H1 (cell line): Measurements from ENCODE around the gene XAB2. TPM values are rescaled to one million over a fixed set of nuclear protein-coding genes. Genes with fewer than 3 reads are reported as not detected.

ENCODE experiments used
- CTCF ChIA-PET: fragments of 300-600 bp; sonication (Branson Sonifier 250); formaldehyde crosslinking; loops from one replicate; lab custom pipeline; 2021; ENCODE audit not compliant: partially characterized antibody; lab: Charles Lee
- POLR2A ChIA-PET: fragments of 300-600 bp; sonication (Branson Sonifier 250); formaldehyde crosslinking; loops from one replicate; lab custom pipeline; 2021; ENCODE audit warnings: inconsistent platforms; ENCODE audit not compliant: partially characterized antibody; lab: Charles Lee
- DNase-seq, 2 experiments: peaks; one replicate each; pipeline versions ENCODE4 v3.0.0 to v3.0.0-alpha.2; 2010 to 2022; ENCODE audit warnings: low spot score in 2 of 2, low read depth in 1 of 2, mixed read lengths in 1 of 2
- FAIRE-seq: peaks from 2 replicates; lab custom pipeline; 2011; peaks lifted over from hg19 to GRCh38; lab: Jason Lieb, UNC
- H2AFZ ChIP-seq: 2 replicates; pipeline ENCODE4 v1.8.1; 2012; ENCODE audit warnings: low read length, inconsistent platforms
- H2AK5ac ChIP-seq: 2 replicates; pipeline ENCODE4 v1.6.1; 2013; ENCODE audit warnings: low read depth, low read length
- H2BK120ac ChIP-seq: replicated peaks from 2 replicates; pipeline ENCODE3; 2013; ENCODE audit warnings: low read depth, low read length, inconsistent platforms
- H2BK12ac ChIP-seq: 2 replicates; pipeline ENCODE4 v1.6.1; 2013; ENCODE audit warnings: low read depth, low read length
- H2BK15ac ChIP-seq: 2 replicates; pipeline ENCODE4 v1.6.1; 2013; ENCODE audit warnings: low read length
- H2BK20ac ChIP-seq: 2 replicates; pipeline ENCODE4 v1.6.1; 2013; ENCODE audit warnings: low read length
- H2BK5ac ChIP-seq: 2 replicates; pipeline ENCODE4 v1.6.1; 2013; ENCODE audit warnings: low read depth, low read length
- H3K14ac ChIP-seq: 2 replicates; pipeline ENCODE4 v1.6.1; 2013; ENCODE audit warnings: inconsistent platforms; ENCODE audit not compliant: insufficient read length
- H3K18ac ChIP-seq: 2 replicates; pipeline ENCODE4 v1.6.1; 2013; ENCODE audit warnings: low read length; ENCODE audit errors: extremely low read depth
- H3K23ac ChIP-seq: 2 replicates; pipeline ENCODE4 v1.6.1; 2013; ENCODE audit warnings: inconsistent platforms; ENCODE audit not compliant: insufficient read length
- H3K23me2 ChIP-seq: 2 replicates; pipeline ENCODE4 v1.6.1; 2013; ENCODE audit warnings: low read depth, low read length
- H3K27ac ChIP-seq: 2 replicates; pipeline ENCODE4 v1.6.1; 2011; ENCODE audit warnings: low read depth, low read length, inconsistent platforms
- H3K27me3 ChIP-seq, 4 experiments: replicated peaks in 1 of 4; 1 replicate in 1 of 4; 2 replicates in 3 of 4; pipeline versions ENCODE4 v1.6.1 to v1.8.1; 2011 to 2013; ENCODE audit warnings: low read length in 3 of 4, mild to moderate bottlenecking in 3 of 4, inconsistent platforms in 2 of 4, mixed read lengths in 2 of 4, moderate library complexity in 1 of 4; ENCODE audit not compliant: control insufficient read depth in 3 of 4, insufficient read depth in 3 of 4; ENCODE audit errors: extremely low read depth in 1 of 4
- H3K36me3 ChIP-seq, 4 experiments: 2 replicates each; pipeline versions ENCODE4 v1.6.1 to v1.8.1; 2011 to 2013; ENCODE audit warnings: mild to moderate bottlenecking in 4 of 4, low read length in 3 of 4, moderate library complexity in 2 of 4, control low read depth in 1 of 4, inconsistent platforms in 1 of 4; ENCODE audit not compliant: insufficient read depth in 4 of 4, control insufficient read depth in 2 of 4
- H3K4ac ChIP-seq: replicated peaks from 2 replicates; pipeline ENCODE3; 2013; ENCODE audit warnings: low read length, low read depth, mixed read lengths, inconsistent platforms; ENCODE audit not compliant: insufficient read length
- H3K4me1 ChIP-seq, 4 experiments: replicated peaks in 1 of 4; 1 replicate in 1 of 4; 2 replicates in 3 of 4; pipeline versions ENCODE4 v1.6.1 to v1.8.1; 2011 to 2013; ENCODE audit warnings: low read length in 3 of 4, inconsistent platforms in 2 of 4, mixed read lengths in 1 of 4; ENCODE audit not compliant: insufficient read depth in 4 of 4, control insufficient read depth in 3 of 4
- H3K4me2 ChIP-seq, 2 experiments: 2 replicates each; pipeline versions ENCODE4 v1.6.1 to v1.8.1; 2011 to 2013; ENCODE audit warnings: low read depth in 2 of 2, low read length in 2 of 2, control low read depth in 1 of 2, inconsistent platforms in 1 of 2, mild to moderate bottlenecking in 1 of 2; ENCODE audit not compliant: insufficient read depth in 1 of 2
- H3K4me3 ChIP-seq, 4 experiments: fragments of 200-600, 300-600 bp in 1 of 4; sonication (generic), shearing (Covaris generic), sonication (Bioruptor Twin) in 1 of 4; 2 replicates each; pipeline versions ENCODE4 v1.5.1 to v1.8.1; 2011 to 2016; ENCODE audit warnings: low read length in 4 of 4, low read depth in 3 of 4, control low read depth in 2 of 4, inconsistent platforms in 2 of 4, mild to moderate bottlenecking in 2 of 4, mixed read lengths in 1 of 4, moderate library complexity in 1 of 4; ENCODE audit not compliant: insufficient read depth in 2 of 4; ENCODE audit errors: extremely low read depth in 1 of 4
- H3K56ac ChIP-seq: replicated peaks from 2 replicates; pipeline ENCODE3; 2013; ENCODE audit warnings: low read depth, mild to moderate bottlenecking, mixed read lengths, low read length, inconsistent platforms; ENCODE audit not compliant: insufficient read length
- H3K79me1 ChIP-seq: 2 replicates; pipeline ENCODE4 v1.6.1; 2013; ENCODE audit warnings: low read depth, low read length, control low read depth
- H3K79me2 ChIP-seq, 2 experiments: 2 replicates each; pipeline versions ENCODE4 v1.6.1 to v1.8.1; 2012 to 2013; ENCODE audit warnings: low read length in 2 of 2, mild to moderate bottlenecking in 2 of 2, inconsistent platforms in 1 of 2; ENCODE audit not compliant: insufficient read depth in 2 of 2, control insufficient read depth in 1 of 2
- H3K9ac ChIP-seq, 4 experiments: replicated peaks in 1 of 4; 1 replicate in 1 of 4; 2 replicates in 3 of 4; pipeline versions ENCODE4 v1.6.1 to v1.8.1; 2011 to 2013; ENCODE audit warnings: low read depth in 3 of 4, low read length in 3 of 4, control low read depth in 2 of 4, mild to moderate bottlenecking in 2 of 4, moderate library complexity in 2 of 4, inconsistent platforms in 1 of 4; ENCODE audit errors: extremely low read depth in 1 of 4
- H3K9me3 ChIP-seq, 2 experiments: 2 replicates each; pipeline versions ENCODE4 v1.6.1 to v1.8.1; 2012 to 2013; ENCODE audit warnings: mild to moderate bottlenecking in 2 of 2, moderate library complexity in 2 of 2, control low read depth in 1 of 2, inconsistent platforms in 1 of 2, low read depth in 1 of 2, low read length in 1 of 2, mixed read lengths in 1 of 2; ENCODE audit not compliant: insufficient read depth in 2 of 2
- H4K20me1 ChIP-seq, 2 experiments: replicated peaks in 1 of 2; 2 replicates each; pipeline versions ENCODE3 to v1.8.1; 2011 to 2013; ENCODE audit warnings: inconsistent platforms in 2 of 2, low read length in 2 of 2, mild to moderate bottlenecking in 1 of 2; ENCODE audit not compliant: insufficient read depth in 2 of 2, control insufficient read depth in 1 of 2
- H4K5ac ChIP-seq: 2 replicates; pipeline ENCODE4 v1.6.1; 2013; ENCODE audit warnings: low read length, low read depth, mixed read lengths, inconsistent platforms; ENCODE audit not compliant: insufficient read length
- H4K8ac ChIP-seq: 2 replicates; pipeline ENCODE4 v1.8.0; 2013; ENCODE audit warnings: mild to moderate bottlenecking, moderate library complexity, low read length, inconsistent platforms; ENCODE audit not compliant: insufficient read depth; ENCODE audit errors: extremely low read depth
- H4K91ac ChIP-seq: replicated peaks from 2 replicates; pipeline ENCODE3; 2013; ENCODE audit warnings: low read length, mixed read lengths, inconsistent platforms; ENCODE audit not compliant: insufficient read length
- BRCA1 ChIP-seq: IDR thresholded peaks from 2 replicates; pipeline ENCODE4 v1.6.1; 2012; ENCODE audit warnings: low read depth, low read length, improper control_type of control experiment
- EP300 ChIP-seq, 2 experiments: IDR thresholded peaks; 1 replicate in 1 of 2; 2 replicates in 1 of 2; pipeline ENCODE4 v1.6.1; 2011 to 2012; ENCODE audit warnings: low read depth in 2 of 2, low read length in 2 of 2, mild to moderate bottlenecking in 2 of 2, borderline replicate concordance in 1 of 2, inconsistent platforms in 1 of 2, moderate library complexity in 1 of 2
- WGBS, 2 experiments: shearing (Covaris generic) in 1 of 2; methylation state at CpG; one replicate each; pipeline versions ENCODE4 v1.1.6 to v1.1.7; 2013 to 2015; ENCODE audit warnings: low lambda C conversion rate in 2 of 2, mixed read lengths in 2 of 2, inconsistent platforms in 1 of 2, low coverage in 1 of 2, missing lambda C conversion rate in 1 of 2; ENCODE audit not compliant: insufficient replicate concordance in 2 of 2, insufficient coverage in 1 of 2, insufficient read length in 1 of 2; ENCODE audit errors: extremely low coverage in 1 of 2, missing lambda C conversion rate in 1 of 2; 5-methylcytosine and 5-hydroxymethylcytosine counted together
- polyA plus RNA-seq, 7 experiments: library from polyadenylated mRNA; depleted of rRNA in 3 of 7; stranded (reverse) in 5 of 7; unstranded in 2 of 7; fragments of >200 nt in 5 of 7; fragments of 200-250 nt in 2 of 7; gene quantifications; 1 replicate in 5 of 7; 2 replicates in 1 of 7; 4 replicates in 1 of 7; pipeline versions ENCODE4 v1.2.1 to v1.2.3, GENCODE V29; 2011 to 2013; ENCODE audit warnings: missing spikeins in 2 of 7, mixed read lengths in 2 of 7
- total RNA-seq: library from RNA; stranded (reverse); fragmentation: NEBNext Ultra II Directional; extraction: Animal tissue kit (Norgen Biotek cat#: 25700); gene quantifications from 2 replicates; pipeline ENCODE4 v1.2.1, GENCODE V29; 2021

Gene XAB2
- total and polyA plus RNA-seq, 2 of the 8 experiments (the other 6 are each of a cell fraction or from before 2014, with no cell fraction given) = 48.2 to 49.4 TPM

DNA sequence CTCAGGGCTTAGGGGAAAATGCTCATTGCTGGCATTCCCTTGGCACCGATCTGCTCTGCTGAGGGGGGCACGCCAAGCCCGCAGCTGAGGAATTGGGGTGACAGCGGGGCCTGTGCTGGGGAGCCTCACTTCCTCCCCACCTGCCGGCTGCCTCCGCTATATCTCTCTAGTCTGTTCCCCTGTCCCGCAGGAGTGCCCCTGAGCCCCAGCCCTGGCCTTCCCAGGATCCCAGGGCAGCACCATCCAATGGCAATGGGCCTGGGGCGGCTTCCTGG is 17.0 kb upstream of the XAB2 start:
- Histone ChIP-seq H3K27ac (no peak overlapping the region), H3K27me3 (peaks cover 0 to 8% (median under 1%) of the 10 kb centered on the region in 4 experiments; a peak in 3 of 7 replicates), H3K23ac (no peak overlapping the region), H3K36me3 (peaks cover 0 to 3% (median 0%) of the 10 kb centered on the region in 4 experiments; a peak in 1 of 8 replicates), H3K79me1 (no peaks in the 10 kb centered on the region), H4K91ac (no peak overlapping the region), H2BK5ac (no peak overlapping the region), H3K79me2 (no peaks in the 10 kb centered on the region), H3K4me1 (peaks cover 0 to 5% (median 0%) of the 10 kb centered on the region in 4 experiments; a peak in 4 of 7 replicates), H3K9me3 (no peaks in the 10 kb centered on the region), H4K8ac (peak overlapping the region; percentile 21; the same call in 1 of the 2 replicates), H3K4me3 (no peak overlapping the region), H3K23me2 (no peaks in the 10 kb centered on the region), H3K4me2 (no peak overlapping the region), H2BK20ac (no peak overlapping the region), H4K5ac (no peak overlapping the region), H3K14ac (no peak overlapping the region), H3K56ac (no peak overlapping the region), H3K18ac (no peak overlapping the region), H2BK15ac (no peak overlapping the region), H4K20me1 (peaks cover 0 to 6% of the 10 kb centered on the region in 2 experiments), H2BK120ac (no peak overlapping the region), H3K9ac (no peak overlapping the region), H2AK5ac (no peak overlapping the region), H2BK12ac (no peak overlapping the region), H2AFZ (no peak overlapping the region), H3K4ac (no peak overlapping the region)
- DNase-seq (no peak), FAIRE-seq (no peak)
- 89% methylated on average over 7 of the region's 8 CpGs; no CpG with 5 or more reads in 1 of the 2 experiments for WGBS, 2 experiments
- CTCF ChIA-PET = no interaction called here
- POLR2A ChIA-PET = interaction anchor here (1.3 kb wide), 1 partner anchor 16 kb away, joined by 4 read pairs; the partner anchor contains the start of gene PET100
- no peak for TF ChIP-seq BRCA1
- TF ChIP-seq EP300 (IDR thresholded peaks at IDR 0.05; ENCODE audit: borderline replicate concordance in 1 of 2, low read depth in 2 of 2, low read length in 2 of 2) = no peak
